ENCODE measurements around the gene STIM1.
"Not testable (repeated sequence)": the region's sequence is repeated elsewhere in the genome, so short reads cannot be mapped to it uniquely, and the experiment has no call there.

STIM1 gene

GRCh38 chr11:3989276-3989920, 133.9 kb downstream of the STIM1 start:
- no peak for DNase-seq

- no peak for DNase-seq
These were observed 134.4 kb downstream of the STIM1 start for GRCh38 chr11:3989921-3990290.

- DNase-seq = no peak
These were observed 134.9 kb downstream of the STIM1 start for GRCh38 chr11:3990406-3990805.

DNA sequence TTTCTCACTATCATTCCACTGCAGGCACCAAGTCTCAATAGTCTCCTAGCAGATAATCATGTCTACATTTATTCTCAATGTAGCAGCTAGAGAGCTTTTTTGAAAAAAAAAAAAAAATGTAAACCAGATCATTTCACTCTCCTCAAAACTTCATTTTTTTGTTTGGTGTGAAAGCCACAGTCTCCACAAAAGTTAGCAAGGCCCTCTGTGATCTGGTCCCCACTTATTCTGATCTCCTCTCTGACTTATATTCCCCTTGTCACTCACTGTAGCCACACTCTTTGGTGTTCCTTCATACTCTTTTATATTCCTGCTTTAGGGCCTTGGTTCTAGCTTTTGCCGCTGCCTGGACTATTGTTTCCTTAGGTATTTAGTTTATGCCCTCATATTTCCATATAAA, 137.5 kb downstream of the STIM1 start:
- no peak for DNase-seq

DNA sequence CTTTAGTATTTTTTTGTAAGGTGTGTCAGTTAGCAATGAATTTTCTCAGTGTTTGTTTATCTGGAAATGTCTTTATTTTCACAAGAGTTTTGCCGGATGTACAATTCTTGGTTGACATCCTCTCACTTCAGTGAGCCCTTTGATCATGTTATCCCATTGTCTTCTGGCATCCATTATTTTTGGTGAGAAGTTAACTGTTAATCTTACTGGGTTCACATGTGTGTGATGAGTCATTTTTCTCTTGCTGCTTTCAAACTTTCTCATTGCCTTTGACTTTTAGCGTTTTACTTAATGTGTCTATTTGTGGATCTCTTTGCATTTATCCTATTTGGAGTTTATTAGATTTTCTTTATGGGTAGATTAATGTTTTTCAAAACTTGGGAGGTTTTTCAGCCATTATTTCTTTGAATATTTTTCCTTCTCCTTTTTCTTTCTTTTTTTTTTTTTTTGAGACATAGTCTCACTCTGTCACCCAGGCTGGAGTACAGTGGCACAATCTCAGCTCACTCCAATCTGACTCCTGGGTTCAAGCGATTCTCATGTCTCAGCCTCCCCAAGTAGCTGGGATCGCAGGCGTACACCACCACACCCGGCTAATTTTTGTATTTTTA, 138.7 kb downstream of the STIM1 start:
- DNase-seq = no peak

GRCh38 chr11:3995307-3995706, 139.8 kb downstream of the STIM1 start:
- DNase-seq = no peak

DNA sequence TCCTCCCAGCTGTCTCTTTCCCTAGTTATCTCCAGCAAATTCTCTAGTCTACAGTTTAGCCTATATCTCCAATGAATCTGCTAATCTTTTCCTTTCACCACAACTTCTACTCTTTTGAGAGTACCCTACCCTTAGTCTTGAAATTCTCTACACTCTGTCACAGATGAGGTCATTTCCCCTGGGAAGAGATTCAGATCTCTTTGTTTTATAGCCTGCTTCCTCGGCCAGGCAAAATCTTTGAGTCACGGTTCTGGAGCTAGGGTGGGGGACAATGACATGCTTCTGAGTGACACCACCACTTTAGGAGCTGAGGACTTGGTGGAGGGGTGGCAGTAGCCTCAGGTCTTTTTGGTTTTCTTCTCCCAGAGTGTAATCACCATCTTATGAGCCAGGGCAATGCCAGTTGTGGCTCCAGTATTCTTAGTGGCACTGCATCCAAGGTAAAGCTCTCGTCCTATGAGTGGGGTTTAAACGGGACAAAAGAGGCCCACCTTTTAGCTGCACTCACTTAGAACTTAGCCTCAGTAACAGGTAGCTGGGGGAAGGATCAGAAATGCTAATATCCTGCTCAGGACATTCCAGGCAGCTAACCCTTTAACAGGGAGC, 140.6 kb downstream of the STIM1 start:
- DNase-seq = no peak

DNA sequence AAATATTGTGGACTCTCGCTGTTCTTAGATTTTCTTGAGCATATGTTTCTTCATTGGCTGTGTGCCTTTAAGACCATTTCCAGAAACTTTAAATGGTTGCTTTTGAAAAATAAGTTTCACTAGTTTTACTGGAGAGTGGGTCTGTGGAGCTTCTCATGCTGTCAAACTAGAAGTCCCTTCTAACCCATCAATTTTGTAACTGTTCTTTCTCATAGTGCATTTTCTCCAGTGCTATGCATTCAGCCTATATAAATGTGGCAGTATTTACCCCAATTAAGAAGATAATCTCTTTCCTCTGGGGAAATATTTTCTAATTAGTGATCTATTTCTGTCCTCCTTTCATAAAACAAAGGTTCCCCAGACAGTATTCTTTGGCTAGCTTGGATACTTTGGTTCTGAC, 141.2 kb downstream of the STIM1 start:
- DNase-seq = no peak

- DNase-seq = not testable (repeated sequence)
These were observed 149.3 kb downstream of the STIM1 start for GRCh38 chr11:4004753-4005152.

GRCh38 chr11:4006946-4007680, 151.6 kb downstream of the STIM1 start:
- no peak for DNase-seq

DNA sequence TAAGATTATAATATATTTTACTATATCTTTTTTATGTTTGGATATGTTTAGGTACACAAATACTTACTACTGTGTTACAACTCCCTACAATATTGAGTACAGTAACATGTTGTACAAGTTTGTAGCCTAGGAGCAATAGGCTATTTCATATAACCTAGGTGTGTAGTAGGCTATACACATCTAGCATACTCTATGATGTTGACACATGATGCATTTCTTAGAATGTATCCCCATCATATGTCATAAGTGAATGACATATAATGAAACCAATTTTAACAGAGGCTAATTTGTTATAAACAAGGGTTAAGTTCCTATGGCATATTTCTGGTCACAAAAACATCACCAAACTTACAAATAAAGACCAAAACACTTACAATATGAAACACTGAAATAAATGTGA, 152.7 kb downstream of the STIM1 start:
- DNase-seq = no peak

- not testable (repeated sequence) for DNase-seq
These were observed 161.1 kb downstream of the STIM1 start for GRCh38 chr11:4016602-4017001.

DNA sequence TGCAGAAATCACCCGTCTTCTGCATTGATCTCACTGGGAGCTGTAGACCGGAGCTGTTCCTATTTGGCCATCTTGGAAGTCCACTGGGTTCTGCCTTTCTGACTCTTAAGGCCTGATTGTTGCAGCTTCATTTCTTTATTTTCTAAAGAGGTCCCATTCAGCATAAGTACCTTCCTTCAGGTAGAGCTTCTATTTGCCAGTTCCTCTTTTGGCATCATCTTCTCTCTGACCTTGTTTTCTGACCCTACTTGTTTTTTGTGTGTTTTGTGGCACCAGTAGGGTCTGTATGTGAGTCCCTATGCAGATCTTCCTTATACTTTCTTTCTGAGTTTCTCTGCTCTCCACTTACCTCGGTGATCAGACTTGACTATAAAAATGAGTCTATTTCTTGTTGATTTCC, 161.7 kb downstream of the STIM1 start:
- no peak for DNase-seq

- DNase-seq = no peak
These were observed 163.2 kb downstream of the STIM1 start for GRCh38 chr11:4018641-4019040.

DNA sequence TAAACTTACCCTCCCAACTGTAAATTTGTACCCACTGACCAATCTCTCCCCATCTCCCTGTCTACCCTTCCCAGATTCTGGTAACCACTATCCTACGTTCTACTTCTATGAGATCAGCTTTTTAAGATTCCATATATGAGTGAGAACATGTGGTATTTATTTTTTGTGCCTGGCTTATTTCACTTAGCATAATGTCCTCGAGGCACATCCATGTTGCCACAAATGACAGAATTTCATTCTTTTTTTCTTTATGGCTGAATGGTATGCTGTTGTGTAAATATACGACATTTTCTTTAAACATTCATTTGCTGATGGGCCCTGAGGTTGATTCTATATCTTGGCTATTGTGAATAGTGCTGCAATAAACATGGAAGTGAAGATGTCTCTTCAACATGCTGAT, 164.4 kb downstream of the STIM1 start:
- DNase-seq = no peak

- DNase-seq = no peak
These were observed 167.2 kb downstream of the STIM1 start for GRCh38 chr11:4022669-4023068.

- no peak for DNase-seq
These were observed 169.9 kb downstream of the STIM1 start for GRCh38 chr11:4025248-4025966.

DNA sequence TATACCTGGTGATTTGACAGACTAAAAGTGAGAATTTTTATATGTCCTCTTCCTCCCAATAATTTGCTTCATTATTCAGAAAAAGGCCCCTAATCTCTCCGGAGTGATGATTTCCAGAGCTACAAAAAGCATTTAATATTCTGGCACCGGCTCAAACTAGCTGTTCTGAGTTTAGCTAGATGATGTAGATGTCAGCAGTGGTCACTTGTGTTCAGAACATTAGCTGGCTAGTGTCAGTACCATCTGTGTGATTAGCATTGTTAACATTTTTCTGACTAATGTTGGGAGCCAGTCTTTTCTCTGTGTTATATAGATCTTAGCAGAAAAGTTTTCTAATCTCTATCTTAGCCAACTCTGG, 170.5 kb downstream of the STIM1 start:
- no peak for DNase-seq

DNA sequence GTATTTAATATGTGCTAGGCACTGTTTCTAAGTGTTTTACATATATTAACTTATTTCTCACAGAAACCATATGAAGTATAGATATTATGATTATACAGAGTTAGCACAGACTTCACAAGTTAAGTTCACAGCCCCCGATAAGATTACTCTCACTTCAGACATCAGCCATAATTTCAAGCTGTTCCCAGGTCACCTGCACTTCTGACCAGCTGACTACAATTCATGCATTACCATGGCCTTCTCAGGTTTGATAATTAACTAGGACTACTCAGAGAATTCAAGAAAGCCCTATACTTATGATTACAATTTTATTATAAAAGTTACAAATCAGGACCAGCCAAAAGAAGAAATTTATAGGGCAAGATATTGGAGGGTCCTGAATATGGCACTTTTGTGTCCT, 170.9 kb downstream of the STIM1 start:
- no peak for DNase-seq

DNA sequence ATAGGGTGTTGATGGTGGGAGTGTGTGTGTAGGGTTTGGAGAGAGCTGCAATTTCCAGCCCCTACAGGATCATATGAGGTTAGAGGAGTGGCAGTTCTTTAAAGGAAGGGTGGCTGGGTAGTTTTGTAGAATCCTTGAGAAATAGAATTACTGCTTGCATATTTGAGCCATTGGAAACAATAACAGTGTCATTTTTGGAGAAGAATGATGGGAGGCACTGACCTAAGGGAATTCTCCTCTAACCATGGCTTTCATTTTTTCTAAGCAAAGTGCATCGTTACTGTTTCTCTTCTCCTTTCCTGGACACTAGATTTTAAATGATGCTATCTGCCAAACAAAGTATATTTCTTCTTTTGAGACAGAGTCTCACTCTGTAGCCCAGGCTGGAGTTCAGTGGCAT, 172.3 kb downstream of the STIM1 start:
- DNase-seq = no peak

GRCh38 chr11:4030197-4030596, 174.7 kb downstream of the STIM1 start:
- DNase-seq = no peak

GRCh38 chr11:4032097-4032496, 176.6 kb downstream of the STIM1 start:
- no peak for DNase-seq

DNA sequence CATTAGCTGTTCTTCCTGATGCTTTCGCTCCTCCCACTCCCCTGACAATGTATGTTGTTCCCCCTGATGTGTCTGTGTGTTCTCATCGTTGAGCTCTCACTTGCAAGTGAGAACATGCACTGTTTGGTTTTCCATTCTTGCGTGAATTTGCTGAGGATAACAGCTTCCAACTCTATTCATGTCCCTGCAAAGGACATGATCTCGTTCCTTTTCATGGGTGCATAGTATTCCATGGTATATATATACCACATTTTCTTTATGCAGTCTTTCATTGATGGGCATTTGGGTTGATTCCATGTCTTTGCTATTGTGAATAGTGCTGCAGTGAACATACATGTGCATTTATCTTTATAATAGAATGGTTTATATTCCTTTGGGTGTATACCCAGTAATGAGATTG, 180.5 kb downstream of the STIM1 start:
- DNase-seq = no peak
